HG02943 (cell line): ENCODE measurements around the gene SKAP2.
A peak's percentile ranks its signal among the peaks of the same experiment; 100 is the strongest.

Experiments used
- ATAC-seq: cut with Tn5 transposase; IDR thresholded peaks from one replicate; pipeline ENCODE4 v1.9.1; 2021; ENCODE audit warnings: mild to moderate bottlenecking, low read depth, moderate library complexity; ENCODE audit not compliant: unreplicated experiment

The SKAP2 gene, protein sequence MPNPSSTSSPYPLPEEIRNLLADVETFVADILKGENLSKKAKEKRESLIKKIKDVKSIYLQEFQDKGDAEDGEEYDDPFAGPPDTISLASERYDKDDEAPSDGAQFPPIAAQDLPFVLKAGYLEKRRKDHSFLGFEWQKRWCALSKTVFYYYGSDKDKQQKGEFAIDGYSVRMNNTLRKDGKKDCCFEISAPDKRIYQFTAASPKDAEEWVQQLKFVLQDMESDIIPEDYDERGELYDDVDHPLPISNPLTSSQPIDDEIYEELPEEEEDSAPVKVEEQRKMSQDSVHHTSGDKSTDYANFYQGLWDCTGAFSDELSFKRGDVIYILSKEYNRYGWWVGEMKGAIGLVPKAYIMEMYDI

DNA sequence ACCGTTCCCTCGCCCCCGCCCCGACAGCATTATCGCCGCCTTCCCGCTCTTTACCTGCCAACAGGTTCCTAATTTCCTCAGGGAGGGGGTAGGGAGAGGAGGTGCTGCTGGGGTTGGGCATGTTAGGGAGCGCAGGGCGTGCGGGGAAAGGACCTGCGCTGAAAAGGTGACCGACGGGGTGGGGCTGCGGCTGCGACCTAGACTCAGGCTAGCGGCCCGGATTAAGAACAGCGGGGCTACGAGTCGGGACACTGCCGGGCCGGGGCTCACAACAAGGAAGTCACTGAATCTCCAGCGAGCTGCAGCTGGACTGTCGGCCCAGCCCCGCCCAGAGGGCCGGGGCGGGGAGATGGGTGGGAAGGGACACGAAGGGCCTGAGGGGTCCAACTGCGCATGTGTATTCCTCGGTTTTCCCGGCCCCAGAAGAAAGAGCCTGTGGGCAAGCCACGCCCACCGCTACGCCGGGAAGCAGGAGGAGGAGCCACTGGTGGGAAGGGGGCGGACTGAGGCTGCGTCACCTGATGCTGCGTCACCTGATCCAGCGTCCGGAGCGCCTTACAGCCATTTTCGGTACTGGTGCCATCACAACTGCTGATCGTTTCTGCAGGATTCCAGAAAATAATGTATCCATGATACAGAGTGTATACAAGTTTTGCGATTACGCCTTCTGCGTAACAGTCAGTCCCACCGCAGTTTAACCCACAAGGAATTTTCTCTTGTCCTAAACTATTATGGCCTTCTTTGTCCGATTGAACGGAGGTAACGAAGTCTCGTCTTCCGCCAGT, at the start of gene SKAP2:
TSS of gene SKAP2 (minus strand) at position 282 of the 785 bp plus-strand sequence. CDS start at position 121, 161 bp downstream.
- ATAC-seq: peak; percentile 91

DNA sequence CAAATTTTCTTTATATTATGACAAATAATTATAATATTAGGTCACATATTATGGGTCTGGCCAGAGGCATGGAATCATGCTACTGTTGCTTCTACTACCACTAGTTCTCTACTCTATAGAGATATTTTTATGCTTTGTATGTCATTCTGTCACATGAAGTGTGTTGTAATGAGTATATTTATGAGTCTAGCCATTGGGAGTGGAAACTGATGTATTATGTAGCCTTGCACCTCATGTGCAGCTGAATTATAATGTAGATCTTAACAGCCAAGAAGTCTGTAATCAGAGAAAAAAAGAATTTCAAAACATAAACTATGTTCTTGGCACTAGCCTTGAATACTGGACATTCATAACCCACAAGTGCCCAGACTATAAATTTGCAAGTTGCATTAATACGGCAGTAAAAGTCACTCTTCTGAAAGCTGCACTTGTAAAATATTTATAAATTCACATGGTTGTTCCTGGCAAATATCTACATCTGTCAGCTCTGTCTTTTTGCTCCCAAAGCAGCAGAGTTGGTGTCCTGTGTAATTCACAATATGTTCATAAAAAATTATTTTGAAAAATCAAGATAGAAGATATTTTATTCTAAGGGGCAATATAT, 48.6 kb upstream of the SKAP2 start:
- ATAC-seq: no peak

DNA sequence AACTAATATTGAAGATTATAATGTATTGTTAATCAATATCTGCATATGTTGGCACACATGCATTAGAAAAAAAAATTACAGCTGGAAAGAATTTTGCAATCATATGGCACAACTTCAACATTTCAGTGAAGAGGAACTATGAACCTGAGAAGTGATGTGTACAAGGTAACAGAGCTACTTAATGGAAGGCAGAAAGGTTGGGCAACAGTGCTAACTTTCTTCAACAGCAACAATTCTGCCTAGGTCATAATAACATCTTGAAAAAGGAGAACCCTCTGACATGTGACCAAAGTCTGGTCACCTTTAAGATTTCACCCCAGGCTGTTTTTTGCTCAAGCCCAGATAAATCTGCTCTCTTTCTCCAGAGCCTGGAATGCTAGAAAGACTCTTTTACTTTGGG, 47.9 kb upstream of the SKAP2 start:
- ATAC-seq: no peak

DNA sequence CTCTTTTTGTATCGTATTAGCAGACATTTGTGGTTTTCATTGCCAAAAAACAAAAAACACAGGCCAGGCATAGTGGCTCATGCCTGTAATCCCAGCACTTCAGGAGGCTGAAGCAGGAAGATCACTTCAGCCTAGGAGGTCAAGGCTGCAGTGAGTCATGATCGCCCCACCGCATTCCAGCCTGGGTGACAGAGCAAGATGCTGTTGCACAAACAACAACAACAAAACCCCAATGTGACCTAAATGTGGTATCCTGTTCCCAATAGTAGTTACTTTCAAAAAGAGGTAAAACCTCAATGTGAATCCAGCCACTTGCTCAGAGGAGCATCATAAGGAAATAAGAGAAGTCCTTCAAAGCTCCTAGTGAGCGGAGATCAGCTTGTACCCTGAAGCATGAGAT, 45.8 kb upstream of the SKAP2 start:
- ATAC-seq: no peak

DNA sequence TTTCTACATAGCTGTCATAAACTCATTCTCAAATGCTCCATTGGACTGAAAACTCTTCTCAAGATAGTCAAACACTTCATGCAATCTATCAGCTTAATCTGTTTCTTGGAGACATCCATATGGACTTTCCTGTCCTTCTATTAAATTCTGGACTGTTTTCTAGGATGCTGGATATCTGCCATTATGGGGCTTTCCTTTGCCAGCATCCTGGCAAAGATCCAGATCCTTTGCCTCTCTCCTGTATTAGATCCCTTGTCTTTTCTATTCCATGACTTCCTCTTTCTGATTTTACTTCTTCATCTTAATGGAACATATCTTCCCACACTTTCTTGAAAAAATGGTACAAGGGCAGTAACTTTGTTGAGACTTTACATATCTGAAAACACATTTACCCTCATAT, 35.9 kb upstream of the SKAP2 start:
- no peak for ATAC-seq

DNA sequence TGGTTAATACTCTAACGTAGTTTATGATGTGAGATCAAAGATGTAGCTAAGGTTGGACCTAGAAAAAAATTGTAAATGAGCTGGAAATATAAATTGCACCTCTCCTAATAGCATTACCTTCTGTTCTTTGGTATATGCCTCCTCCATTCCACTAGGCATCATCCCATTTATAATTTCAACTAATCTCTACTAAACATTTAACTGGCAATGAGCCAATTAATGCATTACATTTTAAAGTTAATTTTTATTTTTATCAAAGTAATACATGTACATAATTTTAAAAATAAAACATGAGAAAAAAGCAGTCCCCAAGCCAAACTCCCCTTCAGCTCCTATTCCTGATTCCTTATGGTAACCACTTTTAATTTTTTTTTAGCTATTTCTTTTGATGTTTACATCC, 35.1 kb upstream of the SKAP2 start:
- no peak for ATAC-seq

DNA sequence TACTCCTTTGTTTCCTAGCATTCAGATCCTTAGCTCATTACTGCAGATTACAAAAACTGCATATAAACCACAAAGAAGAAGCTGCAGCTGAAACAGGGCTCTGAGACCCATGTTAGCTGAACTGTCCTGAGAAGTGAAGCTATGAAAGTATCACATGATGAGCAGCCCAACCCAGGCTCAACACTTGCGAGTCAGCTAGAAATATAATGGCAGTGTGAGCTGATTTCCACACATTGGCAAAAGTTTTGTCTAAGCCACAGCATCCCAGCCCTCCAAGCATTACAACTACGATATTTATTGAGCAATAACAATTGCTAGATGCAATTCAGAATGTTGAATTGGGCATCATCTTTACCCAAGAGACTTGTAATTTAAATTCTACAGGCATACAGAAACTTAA, 34.5 kb upstream of the SKAP2 start:
- ATAC-seq: no peak

DNA sequence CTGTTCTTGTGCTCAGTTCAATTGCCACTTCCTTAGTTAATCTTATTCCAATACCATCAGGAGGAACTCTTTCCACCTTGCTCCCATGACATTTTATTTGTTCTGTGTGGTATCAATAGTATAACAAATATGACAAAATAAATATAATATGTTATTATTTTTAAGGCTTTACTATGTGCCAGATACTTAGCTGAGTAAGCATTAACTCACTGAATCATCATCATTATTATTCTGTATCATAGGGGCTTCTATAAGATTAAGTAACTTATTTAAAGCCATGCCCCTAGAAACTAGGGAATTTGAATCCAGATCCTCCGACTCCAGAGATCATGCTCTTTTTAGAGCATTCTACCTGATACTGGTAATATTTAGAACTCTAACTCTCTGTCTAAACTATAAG, 33.5 kb upstream of the SKAP2 start:
- ATAC-seq: no peak

DNA sequence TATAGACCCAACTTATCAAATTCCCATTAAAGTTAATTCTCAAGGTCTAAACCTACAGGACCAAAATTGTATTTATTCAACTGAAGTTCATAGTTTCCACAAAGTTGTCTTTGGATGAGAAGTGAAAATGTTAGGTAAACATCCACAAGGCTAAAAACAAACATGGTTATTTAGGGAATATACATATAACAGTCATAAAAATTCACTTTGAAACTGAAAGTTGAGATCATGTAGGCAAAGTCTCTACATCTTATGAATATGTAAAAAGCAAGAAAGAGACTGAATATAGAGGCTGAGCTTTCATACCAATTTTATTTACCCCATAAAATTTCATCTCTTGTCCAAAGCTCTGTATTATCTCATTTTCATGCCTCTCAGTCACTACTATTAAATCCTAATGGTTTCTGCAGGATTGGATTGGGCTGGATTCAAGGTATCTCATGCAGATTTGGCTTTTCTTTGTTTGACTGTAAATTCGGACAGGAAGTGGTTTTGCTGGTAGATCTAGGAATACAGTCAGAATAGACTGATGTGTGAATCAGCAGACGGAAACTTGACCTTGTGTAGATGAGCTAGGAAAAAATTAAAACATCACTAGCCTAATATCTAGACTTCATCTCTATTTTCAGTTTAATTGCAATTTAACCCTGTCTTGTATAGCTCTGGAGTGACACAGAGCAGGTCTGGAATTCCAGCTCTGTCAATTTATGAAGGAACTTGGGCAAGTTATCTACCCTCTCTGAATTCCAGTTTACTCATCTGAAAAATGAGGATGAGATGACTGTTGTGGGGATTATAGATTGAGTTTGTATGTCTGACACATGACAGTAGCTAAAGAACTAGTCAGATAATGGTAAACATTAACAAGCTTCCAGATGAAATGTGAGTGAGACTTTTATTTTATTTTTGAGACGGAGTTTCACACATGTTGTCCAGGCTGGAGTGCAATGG, 27.3 kb upstream of the SKAP2 start:
- no peak for ATAC-seq

DNA sequence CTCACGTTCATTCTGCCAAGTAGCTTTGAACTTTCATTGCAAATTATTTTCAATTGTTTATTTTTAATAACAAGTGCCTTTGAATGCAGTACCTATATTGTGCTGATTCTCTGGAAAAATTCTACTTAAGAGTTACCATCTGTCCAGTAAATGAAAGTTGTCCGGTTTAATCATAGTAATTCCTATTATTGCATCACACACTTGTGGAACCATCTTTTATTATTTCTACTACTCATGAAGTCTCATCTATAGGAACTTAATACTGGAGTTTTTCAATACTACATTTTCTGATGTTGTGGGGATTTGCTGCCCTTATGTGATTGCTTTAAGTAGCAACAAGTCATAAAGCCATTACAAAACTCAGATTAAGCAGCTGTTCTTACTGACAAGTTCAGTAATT, 16.5 kb upstream of the SKAP2 start:
- no peak for ATAC-seq

DNA sequence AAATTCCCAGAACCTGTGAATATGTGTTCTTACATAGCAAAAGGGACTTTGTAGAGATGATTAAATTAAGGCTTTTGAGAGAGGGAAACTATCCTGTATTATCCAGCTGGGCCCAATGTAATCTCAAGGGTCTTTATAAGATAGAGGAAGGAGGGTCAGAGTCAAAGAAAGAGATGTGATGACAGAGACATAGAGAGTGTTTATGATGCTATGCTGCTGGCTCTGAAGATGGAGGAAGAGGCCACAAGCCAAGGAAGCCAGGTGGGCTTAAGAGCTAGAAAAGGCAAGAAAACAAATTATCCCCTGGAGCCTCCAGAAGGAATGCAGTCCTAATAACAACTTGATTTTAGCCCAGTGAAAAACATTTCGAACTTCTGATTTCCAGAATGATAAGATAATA, 15.3 kb upstream of the SKAP2 start:
- ATAC-seq: no peak

DNA sequence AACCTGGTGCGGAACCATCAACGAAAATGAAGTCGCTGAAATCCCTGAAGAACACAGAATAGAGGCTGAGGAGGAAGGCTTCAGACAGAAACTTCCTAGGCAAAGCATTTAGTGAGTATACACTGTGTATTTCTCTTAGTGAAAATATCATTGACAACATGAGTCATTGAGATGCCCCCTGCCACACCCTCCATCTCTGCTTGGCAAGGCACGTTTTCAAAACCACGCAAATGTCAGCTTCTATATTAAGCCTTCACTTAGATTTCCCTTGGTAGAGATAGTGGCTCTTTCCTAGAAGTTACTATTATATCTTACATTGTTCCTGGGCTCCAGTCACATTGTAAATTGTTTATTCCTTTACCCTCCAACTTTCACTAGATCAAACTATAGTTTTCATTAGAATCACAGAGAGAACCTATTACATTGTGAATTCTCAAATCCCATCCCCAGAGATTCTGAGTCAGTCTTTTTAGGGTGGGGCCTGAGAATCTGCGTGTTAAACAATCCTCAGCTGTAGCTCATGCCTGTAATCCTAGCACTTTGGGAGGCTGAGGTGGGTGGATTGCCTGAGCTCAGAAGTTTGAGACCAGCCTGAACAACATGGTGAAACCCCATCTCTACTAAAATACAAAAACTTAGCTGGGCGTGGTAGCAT, 4.6 kb upstream of the SKAP2 start:
- no peak for ATAC-seq

DNA sequence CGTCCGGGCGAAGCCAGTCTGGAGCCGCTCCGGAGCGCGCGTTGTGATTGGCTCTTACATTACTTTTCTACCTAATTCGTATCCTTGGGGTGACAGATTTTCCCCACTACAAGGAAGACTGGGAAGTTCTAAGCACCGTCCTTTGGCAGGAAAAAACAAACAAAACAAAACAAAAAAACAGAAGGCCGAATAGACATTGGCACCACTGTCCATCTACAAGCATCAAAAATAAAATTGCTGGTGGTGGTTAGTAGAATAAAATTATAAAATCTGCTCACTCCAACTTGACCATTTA, 651 bp upstream of the SKAP2 start:
- ATAC-seq: peak; percentile 39

DNA sequence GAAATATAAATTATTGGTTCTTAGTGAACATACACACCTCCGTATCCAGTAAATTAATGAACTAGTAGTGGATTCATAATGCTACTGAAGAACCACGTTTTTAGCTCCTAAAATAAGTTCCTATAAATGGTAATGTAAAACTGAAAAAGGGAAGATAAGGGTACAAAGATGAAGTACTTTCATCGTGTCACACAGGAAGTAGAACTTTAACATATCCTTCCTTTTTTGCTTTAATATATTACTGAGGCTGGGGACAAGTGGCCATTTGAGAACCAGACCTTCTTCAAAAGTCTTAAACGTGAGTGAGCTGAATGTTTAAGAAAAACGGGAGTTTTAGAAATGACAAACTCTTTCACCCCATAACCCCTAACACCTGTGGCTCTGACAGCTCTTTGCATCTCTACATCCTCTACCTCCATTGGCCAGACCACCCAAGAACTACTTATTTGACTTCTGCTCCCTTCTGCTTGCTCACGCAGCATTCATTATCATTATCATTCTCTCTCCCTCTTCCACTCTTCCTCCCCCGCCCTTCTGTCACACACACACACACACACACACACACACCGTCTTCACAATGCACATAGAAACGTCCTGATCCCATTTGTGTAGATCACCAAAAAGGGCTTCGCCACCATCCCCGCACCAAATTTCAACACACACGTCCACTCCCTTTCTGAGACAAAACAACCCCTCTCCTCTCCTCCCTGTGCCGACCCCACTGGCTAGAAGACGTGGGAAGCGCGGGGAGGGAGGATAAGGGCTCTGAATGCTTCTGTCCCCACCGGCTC, 677 bp downstream of the SKAP2 start:
- no peak for ATAC-seq

DNA sequence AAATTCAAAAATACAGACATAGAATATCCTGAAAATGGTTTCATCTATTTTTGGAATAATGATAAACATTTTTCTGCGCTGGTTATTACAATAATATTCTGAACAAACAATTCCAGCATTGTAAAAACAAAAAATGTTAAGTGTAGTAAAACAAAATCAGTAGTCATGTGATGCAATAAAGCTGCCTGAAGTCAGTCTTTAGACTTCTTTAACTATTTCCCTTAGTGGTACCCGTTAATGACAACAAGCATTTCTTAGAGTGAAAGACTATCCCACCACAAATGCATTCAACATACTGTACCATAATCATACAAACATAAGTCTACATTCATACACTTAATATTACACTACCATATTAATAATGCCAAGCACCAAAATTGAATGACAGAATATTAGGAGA, 1.6 kb downstream of the SKAP2 start:
- ATAC-seq: no peak

DNA sequence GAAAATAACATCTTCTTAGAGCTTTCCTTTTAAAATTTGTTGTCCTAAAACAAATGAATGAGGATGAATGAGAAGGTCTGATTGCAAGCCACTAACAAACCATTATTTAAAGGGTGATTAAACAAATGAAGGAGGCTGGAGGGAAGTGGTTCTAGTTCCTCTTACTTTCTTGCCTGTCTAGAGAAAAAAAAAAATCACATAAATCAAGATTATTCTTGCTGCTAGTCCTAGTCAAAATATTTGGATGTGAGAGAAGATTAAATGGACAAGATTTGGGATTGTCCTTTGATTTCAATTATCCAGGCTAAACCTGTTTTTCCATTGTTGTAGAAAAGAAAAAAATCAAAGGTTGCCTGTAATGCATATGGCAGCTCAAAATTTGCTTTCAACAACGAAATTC, 3.3 kb downstream of the SKAP2 start:
- ATAC-seq: no peak

DNA sequence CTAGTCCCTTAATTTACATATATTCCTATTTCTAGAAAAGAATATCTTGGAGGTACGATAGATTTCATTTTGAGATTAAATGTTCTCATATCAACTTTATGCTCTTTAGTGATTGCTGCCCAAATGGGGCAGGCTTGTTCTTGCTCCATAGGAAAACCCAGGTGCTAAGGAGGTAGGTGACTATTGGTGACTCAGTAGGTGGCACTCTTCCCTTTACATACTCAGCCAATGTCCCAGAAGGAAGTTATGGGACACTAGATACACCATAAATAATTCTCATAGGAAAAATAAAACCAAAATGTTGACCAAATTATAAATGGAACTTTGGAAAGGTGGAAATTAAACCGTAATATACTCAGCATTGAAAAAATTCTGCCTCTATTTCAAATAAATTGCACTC, 4.0 kb downstream of the SKAP2 start:
- no peak for ATAC-seq

DNA sequence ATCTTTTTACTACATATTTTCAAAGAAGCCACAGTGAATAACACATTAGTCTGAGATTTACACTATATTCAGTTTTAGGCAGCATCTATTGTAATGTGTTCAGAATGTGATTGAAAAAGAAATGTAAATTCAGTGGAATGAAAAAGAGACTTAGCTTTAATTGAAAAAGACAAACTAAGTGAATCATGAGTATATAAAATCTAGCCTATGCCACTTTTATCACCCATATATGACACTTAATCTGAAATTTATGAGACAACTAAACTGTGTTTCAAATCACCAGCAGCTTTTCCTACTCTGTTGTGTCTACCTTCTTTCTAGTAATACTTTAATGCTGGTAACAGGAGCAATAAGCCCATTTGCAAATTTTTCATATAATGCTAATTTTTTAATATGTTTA, 4.7 kb downstream of the SKAP2 start:
- no peak for ATAC-seq

DNA sequence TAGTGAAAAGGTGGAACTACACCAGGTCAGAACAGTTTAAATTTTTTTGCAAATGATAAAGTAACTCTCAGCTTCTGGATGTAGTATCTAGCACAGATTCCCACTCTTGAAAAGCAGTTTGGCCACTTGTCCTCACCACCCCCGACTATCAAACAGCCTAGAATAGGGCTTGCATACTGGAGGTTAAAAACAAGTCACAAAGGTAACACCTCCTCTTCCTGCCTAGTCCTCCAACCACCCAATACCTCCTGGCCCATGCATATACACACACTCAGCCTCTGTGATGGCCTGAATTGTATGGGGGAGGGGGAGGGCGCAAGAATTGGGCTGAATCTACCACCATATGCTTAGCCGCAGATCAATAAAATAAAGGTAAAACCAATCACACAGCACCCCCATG, 5.7 kb downstream of the SKAP2 start:
- no peak for ATAC-seq
